ENCODE data around the gene FBXL22.

GRCh38 chr15:63603516-63603915, 6.3 kb downstream of the FBXL22 start:
- TF ChIP-seq CTCF (IDR thresholded peaks at IDR 0.05 in 8 of 11, conservative IDR thresholded peaks at IDR 0.05 in 3 of 11) = no peak
- no peak for TF ChIP-seq POLR2AphosphoS5 (IDR thresholded peaks at IDR 0.05)
